Measurements from ENCODE around the gene GATB.

Gene GATB

GRCh38 chr4:151796106-151796505 is 35.3 kb upstream of the GATB start:
- Mint-ChIP-seq H3K9me3 (no peaks in the 10 kb centered on the region), H3K27me3 (ENCODE audit: low read depth) (peaks cover 12% of the 10 kb centered on the region), H3K27ac (no peak overlapping the region), H3K4me1 (no peaks in the 10 kb centered on the region), H3K4me3 (no peak overlapping the region), H3K36me3 (ENCODE audit: low read depth) (no peaks in the 10 kb centered on the region)
- no peak for TF ChIP-seq CTCF (IDR thresholded peaks at IDR 0.05; ENCODE audit: unreplicated experiment in 3 of 3)

- peaks cover 12% of the 10 kb centered on the region for H3K27me3 Mint-ChIP-seq (ENCODE audit: low read depth)
- H3K36me3 Mint-ChIP-seq (ENCODE audit: low read depth): no peaks in the 10 kb centered on the region
- no peak overlapping the region for H3K27ac Mint-ChIP-seq
- TF ChIP-seq CTCF (IDR thresholded peaks at IDR 0.05; ENCODE audit: unreplicated experiment in 3 of 3): no peak
- H3K9me3 Mint-ChIP-seq: no peaks in the 10 kb centered on the region
- no peaks in the 10 kb centered on the region for H3K4me1 Mint-ChIP-seq
- H3K4me3 Mint-ChIP-seq: no peak overlapping the region
Observed at GRCh38 chr4:151792995-151793394, 32.2 kb upstream of the GATB start.

- Mint-ChIP-seq H3K4me1 (no peaks in the 10 kb centered on the region), H3K27me3 (ENCODE audit: low read depth) (peaks cover 12% of the 10 kb centered on the region), H3K27ac (no peak overlapping the region), H3K36me3 (ENCODE audit: low read depth) (no peaks in the 10 kb centered on the region), H3K9me3 (no peaks in the 10 kb centered on the region), H3K4me3 (no peak overlapping the region)
- no peak for TF ChIP-seq CTCF (IDR thresholded peaks at IDR 0.05; ENCODE audit: unreplicated experiment in 3 of 3)
Observed at GRCh38 chr4:151792530-151792929, 31.7 kb upstream of the GATB start.

- no peaks in the 10 kb centered on the region for H3K36me3 Mint-ChIP-seq (ENCODE audit: low read depth)
- peaks cover 12% of the 10 kb centered on the region for H3K27me3 Mint-ChIP-seq (ENCODE audit: low read depth)
- no peak overlapping the region for H3K27ac Mint-ChIP-seq
Observed at GRCh38 chr4:151788021-151788420, 27.2 kb upstream of the GATB start.

GRCh38 chr4:151786158-151786495 is 25.3 kb upstream of the GATB start:
- Mint-ChIP-seq H3K4me3 (no peak overlapping the region), H3K4me1 (no peaks in the 10 kb centered on the region), H3K27ac (peak overlapping the region in 1 of 3 experiments; percentile 29), H3K36me3 (ENCODE audit: low read depth) (no peaks in the 10 kb centered on the region), H3K9me3 (no peaks in the 10 kb centered on the region), H3K27me3 (ENCODE audit: low read depth) (peaks cover 6% of the 10 kb centered on the region)
- TF ChIP-seq CTCF (IDR thresholded peaks at IDR 0.05; ENCODE audit: unreplicated experiment in 3 of 3): no peak

More at GRCh38 chr4:151788021-151788420, 27.2 kb upstream of the GATB start:
- no peak for TF ChIP-seq CTCF (IDR thresholded peaks at IDR 0.05; ENCODE audit: unreplicated experiment in 3 of 3)
- Mint-ChIP-seq H3K9me3 (no peaks in the 10 kb centered on the region), H3K4me1 (no peaks in the 10 kb centered on the region), H3K4me3 (no peak overlapping the region)

GRCh38 chr4:151785484-151786157 is 24.8 kb upstream of the GATB start:
- no peaks in the 10 kb centered on the region for H3K36me3 Mint-ChIP-seq (ENCODE audit: low read depth)
- H3K27me3 Mint-ChIP-seq (ENCODE audit: low read depth): peaks cover 8% of the 10 kb centered on the region
- H3K27ac Mint-ChIP-seq: peak overlapping the region in 1 of 3 experiments; percentile 29

More at GRCh38 chr4:151785484-151786157, 24.8 kb upstream of the GATB start:
- TF ChIP-seq CTCF (IDR thresholded peaks at IDR 0.05; ENCODE audit: unreplicated experiment in 3 of 3): no peak
- Mint-ChIP-seq H3K4me3 (no peak overlapping the region), H3K4me1 (no peaks in the 10 kb centered on the region), H3K9me3 (no peaks in the 10 kb centered on the region)
